Measurements from ENCODE around the gene NUP98. TPM values are rescaled to one million over a fixed set of nuclear protein-coding genes. Genes with fewer than 3 reads are reported as not detected.

The NUP98 gene
- polyA plus RNA-seq (2013, experiment 1 of 2; ENCODE audit: insufficient read length) = 49.4 TPM
- polyA plus RNA-seq (2013, experiment 2 of 2; ENCODE audit: insufficient read length) = 52.0 TPM

DNA sequence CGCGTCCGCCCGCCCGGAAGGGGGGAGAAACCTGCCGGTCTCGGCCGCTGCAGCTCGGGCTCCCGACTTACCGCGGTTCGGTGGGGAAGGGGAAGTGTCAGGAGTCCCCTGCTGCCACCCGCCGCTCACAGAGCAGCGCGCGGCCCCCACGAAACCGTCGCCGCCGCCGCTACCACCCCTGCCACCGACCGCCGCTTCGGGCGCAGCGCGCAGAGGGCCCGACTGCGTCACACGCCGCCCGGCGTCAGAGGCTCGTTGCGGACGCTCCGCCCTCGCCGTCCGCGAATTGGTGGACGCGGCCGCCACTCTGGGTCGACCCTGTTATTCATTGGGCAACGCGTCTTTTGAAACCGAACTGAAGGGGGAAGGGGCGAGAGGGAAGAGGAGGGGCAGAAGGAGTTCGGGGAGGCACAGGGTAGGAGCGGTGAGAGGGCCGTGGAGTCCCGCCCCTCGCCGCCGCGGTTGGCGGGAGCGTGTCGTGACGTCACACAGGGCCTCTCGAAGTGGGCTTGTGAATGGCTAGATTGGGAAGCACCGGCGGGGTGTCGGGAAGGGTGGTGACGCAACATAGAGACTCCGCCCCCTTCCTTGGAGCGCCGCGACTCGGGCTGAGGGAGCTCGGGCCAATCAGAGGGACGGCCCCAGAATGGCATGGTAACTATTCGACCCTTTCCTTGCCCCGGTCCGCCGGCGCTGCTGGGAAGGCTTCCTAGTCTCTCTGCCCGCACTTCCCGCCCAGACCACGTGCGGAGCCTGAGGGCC, at the start of gene NUP98:
Gene NUP98, minus strand, starts transcription at position 226 of the 762 bp plus-strand sequence. CDS start 15,437 bp downstream, outside the sequence.
- DNase-seq = peak; percentile 100

DNA sequence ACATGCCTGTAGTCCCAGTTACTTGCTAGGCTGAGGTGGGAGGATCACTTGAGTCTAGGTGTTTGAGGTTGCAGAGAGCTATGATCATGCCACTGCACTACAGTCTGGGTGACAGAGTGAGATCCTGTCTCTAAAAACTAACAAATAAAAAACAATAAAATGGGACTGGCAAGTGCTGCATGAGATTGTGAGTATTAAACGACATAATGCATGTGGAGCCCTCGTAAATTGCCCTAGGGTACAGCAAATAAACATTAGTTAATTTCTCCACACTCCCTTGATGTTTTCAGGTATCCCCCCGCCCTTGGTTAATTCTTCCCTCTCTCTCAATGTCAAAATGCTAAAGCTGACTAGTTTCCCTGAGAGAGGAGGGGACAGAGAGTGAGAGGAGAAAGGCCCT, 48.3 kb upstream of the NUP98 start:
- no peak for DNase-seq

DNA sequence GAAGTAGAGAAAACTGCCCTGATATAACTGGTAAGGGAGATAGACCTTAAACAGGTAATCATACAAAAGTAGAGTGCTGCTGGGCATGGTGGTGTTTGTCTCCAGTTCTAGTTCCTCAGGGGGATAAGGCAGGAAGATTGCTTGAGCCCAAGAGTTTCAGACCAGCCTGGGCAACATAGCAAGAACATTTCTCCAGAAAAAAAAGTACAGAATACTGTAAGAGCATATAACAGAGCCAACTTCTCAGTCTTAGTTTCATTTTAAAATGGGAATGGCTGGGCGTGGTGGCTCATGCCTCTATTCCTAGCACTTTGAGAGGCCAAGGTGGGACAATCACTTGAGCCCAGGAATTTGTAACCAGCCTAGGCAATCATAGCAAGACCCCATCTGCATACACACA, 47.9 kb upstream of the NUP98 start:
- no peak for DNase-seq

DNA sequence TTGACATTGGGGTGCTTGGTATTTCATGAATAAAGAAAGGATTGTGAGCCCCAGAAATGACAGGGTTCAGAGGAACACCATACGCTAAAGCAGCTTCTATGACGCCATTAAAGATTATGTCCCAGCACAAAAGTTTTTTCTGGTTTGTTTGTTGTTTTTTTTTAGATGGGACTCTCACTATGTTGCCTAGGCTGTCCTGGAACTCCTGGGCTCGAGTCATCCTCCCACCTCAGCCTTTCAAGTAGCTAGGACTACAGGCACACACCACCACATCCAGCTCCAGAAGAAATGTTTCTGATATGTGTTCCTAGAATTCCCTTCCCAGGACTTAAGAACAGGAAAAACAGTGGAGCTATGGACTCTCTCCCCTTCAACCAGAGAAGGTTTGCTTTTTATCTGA, 46.0 kb upstream of the NUP98 start:
- no peak for DNase-seq

DNA sequence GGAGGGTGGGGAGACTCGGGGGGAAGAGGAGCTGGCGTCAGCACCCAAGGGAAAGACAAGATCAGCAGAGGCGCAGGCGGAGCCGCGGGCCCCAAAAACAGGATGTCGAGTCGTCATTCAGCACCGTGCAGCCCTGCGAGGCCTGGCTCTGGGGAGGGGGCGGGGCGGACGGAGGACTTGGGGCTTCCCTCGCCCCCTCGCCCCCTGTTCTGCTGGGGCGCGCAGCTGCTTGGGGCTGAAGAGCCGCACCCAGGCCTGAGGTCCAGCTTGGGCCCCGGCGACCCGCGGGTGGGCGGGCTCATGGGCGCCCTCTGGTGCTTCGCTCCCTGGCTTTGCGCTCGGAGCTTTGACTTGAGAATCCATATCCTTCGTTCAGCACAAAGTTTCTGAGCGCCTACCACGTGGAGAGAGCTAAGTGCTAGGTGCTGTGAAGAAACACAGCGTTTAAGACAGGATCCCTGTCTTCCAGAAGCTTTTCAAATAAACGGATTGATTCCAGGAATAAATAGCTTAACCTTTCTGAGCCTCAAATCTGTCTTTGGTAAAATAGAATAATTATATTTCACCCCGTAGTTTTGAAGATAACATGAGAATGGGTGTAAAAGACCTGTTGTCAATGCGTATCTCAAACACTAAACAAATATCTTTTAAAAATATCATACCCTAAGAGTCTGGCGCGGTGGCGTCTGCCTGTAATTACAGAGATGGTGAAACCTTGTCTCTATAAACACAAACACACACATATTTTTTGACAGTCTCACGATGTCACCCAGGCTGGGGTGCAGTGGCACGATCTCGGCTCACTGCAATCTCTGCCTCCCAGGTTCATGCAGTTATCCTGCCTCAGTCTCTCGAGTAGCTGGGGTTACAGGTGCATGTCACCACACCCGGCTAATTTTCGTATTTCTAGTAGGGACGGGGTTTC, 44.3 kb upstream of the NUP98 start:
- DNase-seq = peak; percentile 79

DNA sequence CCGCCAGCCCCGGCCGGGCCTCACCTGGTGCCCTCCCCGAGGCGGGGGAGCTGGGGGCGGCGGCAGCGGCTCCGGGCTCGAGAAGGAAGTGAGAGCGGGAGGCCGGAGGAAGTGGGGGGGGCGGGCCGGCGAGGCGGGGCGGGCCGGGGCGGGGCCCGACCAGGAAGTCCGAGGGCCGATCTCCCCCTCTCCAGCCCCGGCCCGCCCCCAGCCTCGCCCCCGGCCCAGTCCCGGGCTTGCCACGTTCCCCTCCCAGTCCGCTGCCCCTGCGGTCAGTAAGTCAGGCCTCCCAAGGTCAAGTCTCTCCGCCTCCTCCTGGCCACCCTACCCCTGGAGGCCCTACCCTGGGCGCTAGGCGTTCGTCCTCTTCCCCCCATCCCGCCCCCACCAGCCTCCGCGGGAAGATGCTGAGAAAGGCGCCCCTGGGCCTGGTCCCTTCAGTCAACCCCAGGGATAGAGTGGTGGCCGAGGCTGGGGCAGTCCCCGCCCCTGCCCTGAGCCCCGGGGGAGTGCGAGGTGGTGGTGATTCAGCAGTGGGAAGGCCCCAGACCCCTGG, 43.6 kb upstream of the NUP98 start, which contains the start of gene RHOG:
Gene RHOG, minus strand, starts transcription at position 90 of the 556 bp plus-strand sequence. CDS start 12,821 bp downstream, outside the sequence.
- DNase-seq = peak; percentile 82

DNA sequence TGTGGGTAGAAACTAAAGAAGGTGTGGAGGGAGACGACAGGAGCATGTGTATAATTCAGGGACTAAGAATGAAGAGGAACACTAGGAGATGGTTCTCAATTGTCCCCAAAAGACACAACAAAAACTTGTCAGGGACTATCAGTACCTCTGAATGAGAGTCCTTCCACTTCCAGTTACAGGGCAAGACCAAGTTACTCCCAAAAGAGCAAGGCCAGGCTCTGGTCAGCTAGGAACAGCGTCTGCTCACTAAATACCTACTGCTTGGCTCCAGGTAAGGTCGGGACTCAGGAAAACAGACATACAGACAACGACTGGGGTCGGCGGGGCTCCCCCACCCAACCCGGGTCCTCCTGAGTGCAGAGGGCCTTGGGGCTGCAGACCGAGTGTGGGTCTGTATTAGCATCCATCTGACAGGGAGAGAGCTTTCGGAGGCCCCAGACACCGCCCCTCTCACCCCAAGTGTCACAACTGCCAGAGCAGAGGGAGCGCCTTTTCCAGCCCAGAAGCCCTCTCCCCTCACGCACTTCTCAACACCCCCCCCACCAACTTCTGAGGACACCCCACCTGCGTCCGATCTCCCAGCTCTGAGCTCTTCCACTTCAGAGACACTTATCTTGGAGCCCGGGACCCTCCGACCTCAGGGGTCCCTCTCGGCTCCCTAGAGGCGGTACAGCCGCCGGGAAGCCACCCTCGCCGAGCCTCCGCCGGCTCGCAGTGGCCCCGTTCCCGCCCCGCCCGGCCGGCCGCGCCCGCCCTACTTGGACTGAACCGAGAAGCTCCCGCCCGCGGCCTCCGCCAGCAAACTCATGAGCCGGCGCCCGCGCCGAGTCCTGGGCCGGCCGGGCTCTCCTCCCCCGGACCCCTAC, 42.9 kb upstream of the NUP98 start:
- DNase-seq = no peak

DNA sequence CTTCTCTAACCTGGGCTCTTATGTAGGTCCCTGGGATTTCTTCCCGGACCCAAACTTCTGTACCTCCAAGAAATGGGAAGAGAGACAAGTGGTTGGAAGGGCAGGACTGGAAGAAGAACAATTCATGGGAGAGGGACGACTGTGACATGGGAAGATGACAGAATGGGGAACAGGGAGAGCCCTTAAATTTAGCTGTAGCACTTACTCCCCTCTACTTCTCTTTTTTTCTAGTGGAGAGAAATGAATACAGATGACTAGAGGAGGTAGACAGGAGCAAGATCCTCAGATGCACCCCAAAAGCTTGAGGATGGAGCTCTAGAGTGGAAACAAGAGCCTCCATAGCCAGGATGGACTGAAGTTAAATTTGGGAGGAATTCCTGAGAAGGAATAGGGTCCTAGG, 41.1 kb upstream of the NUP98 start:
- no peak for DNase-seq

DNA sequence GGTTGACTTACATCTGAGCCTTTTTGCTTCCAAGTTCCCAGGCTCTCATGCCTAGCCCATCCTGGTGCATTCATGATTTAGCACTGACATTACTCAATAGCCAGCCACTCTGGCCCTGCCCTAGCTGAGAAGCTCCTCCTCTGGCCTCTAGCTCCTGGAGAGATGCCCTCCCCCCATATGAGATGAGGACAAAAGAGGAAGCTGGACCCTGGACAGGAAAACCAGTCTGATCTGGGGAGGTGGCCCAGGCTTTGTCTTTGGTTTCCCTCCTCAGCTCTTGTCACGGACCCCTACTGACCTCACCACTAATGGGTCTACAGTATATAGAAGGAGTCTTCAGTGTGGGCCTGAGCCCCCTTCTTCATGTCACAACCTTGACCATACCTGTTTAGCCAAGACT, 40.4 kb upstream of the NUP98 start:
- no peak for DNase-seq

DNA sequence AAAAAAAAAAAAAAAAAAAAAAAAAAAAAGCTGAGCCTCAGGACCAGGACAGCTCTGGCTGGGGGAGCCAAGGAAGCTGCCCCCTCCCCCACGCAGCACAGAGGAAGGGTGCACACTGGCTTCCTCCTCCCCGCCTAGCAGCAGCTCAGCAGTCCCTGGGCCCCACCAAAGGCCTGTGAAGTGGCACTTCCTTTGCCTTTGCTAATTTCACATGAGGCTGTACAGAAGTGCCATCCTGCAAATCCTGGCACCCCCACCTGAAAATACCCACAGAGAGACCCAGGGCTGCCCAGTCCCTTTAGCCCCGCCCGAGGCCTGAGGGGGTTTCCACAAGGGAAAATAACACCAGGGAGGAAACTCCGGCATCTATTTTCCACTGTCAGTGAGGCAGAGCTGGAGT, 39.5 kb upstream of the NUP98 start:
- no peak for DNase-seq

DNA sequence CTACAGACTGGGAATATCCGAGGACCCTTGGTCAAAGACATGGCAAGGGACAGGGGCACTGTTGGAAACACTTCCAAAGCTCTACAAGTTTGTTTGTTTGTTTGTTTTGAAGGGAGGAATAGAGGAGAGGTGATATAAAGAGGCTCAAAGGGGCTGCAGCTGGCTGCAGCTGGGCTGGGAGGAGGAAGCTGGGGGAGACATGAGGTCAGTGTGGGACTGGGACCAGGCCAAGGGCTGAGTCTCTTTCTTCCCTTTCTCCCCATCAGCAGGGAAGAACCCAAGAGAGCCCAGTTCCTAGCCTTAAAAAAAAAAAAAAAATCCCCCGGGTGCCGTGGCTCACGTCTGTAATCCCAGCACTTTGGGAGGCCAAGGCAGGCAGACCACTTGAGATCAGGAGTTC, 38.4 kb upstream of the NUP98 start:
- no peak for DNase-seq

DNA sequence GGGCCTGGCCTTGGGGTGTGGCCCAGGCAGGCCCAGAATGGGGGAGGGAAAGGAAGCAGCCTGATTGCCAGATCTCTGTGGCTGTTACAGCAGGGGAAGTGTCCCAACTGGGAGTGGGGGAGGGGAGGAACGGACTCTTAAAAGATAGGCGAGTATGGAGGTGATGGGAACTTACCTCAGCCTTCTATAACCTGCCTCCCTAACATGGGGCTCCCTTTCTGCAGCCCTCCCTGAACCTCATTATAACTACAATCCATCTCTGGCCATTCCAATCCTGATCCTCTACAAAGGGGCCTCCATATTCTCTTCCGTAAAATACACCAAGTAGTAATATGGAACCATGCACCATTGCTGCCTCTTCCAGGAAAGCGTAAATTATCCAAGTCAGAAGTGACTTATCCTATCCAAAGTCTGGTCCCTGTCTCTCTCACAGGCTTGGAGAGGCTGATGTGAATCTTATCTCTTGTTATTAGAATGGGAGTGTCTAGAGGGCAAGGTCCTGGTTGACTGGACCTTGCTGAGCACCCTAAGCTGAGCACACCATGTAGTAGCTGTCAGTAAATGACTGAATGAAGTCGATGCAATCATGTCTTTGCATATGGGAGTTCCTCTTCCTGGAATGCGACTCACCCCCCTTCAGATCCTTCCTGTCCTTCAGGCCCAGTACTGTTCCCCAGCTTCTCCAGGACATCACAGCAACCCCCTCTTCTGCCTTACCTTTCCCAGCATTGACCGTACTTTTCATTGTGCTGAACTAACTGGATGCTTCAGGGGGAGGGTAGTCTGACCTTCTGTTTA, 37.5 kb upstream of the NUP98 start:
- peak; percentile 18 for DNase-seq

DNA sequence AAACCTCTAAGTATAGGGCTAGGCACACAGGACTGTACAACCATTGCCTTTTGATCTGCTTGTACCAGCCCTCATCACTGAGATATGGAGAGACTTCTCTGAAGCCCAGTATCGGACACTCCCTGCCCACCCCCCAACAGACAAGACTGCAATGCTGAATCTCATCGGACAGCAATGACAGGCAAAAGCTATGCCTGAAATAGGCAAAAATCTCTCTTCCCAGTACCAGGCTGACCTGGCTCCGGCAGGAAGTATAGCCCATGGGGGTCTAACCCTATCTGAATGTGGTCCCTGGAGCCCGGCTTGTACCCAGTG, 37.0 kb upstream of the NUP98 start:
- DNase-seq = no peak

DNA sequence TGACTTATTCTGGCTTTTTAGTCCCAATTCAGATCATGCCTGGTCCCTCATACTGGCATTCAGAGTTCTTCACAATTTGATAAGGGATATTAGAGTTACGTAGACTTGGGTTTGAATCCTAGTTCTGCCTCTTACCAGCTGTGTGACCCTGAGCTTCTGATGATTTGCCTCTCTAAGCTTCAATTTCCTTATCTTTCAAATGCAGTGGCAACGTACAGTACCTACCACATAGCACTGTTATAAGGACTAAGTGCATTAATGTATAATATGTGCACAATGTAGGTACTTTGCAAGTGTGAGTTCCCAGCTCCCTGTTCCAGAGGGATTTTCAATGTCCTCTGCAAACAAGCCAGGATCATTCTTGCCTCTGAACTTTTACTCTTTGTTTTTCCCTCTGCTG, 36.1 kb upstream of the NUP98 start:
- no peak for DNase-seq

DNA sequence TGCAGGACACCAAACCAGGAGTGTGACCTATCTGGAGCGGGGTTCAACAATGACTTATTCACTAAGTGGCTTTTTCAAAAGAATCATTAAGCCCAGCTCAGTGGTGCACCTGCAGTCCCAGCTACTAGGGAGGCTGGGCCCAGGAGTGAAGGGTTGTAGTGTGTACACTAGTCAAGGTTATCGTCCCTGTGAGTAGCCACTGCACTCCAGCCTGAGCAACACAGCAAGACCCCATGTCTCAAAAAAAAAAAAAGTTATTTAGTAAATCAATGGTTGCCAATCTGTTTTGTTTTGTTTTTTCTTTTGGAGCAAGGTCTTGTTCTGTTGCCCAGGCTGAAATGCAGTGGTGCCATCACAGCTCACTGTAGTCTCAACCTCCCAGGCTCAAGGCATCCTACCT, 35.5 kb upstream of the NUP98 start:
- no peak for DNase-seq

DNA sequence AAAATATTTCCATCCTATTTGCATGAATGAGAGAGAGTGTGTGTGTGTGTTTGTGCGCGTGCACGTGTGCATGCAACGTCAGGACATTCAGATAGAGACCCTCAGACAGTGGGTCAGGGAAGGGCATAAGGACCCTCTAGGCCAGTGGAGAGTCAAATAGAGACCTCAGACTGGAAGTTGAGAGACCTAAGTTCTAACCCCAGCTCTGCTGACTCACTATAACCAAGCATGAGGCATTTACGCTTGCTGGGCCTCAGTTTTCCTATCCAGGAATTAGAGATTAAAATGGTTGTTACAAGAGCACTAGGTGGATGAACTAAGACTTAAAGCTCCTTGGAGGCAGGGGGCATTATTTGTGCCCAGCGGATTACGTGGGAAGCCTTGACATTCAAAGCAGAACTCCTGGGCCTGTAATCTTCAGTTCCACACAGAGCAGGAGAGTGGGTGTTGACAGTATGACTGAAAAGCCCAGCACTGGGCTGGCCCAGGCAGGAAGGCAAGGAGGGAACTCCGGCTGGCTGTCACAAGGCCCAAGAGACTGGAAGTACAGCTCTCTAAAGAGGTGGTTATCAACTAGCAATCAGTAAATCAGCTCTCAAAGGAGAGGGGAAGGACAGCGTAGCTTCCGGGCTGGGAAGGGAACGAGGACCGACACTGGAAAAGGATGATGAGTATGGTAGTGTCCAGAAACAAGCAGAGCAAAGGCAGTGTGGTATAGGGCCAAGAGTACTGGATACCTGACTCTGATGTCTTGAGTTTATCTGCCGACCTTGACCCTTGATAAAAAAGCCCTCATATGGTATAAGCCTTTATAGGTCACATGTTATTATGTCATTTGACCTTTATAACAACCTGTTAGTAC, 34.3 kb upstream of the NUP98 start:
- DNase-seq = no peak

DNA sequence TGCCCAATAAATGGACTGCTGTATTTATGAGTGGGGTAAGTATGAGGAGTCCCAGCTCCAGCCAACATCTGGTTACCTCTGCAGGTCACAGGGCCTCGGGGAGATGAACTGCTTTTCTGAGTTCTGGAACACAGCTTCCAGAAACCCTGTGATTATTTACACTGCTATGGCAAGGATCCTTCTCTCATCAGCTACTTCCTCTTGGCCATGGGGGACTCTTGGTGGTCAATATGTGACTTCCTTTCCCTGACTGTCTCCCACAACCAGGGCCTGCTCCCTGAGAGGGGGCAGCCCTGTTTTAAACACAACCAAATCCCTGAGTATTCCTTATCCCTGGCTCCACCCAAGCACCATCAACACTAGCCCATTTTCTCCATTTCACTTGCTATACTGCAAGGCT, 33.4 kb upstream of the NUP98 start:
- no peak for DNase-seq

DNA sequence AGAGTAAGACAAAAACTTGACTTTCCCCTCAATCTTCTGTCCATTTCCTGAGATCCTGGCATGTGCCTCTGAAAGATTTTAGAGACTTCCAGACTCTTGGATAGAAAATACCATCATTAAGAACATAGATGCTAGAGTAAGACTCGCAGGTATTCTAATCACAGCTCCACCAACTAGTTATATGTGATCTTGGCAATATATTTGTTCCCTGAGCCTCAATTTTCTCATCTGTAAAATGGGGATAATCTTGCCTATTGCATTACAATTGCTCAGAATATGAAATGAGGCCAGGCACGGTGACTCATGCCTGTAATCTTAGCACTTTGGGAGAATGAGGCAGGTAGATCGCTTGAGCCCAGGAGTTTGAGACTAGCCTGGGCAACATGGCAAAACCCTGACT, 32.7 kb upstream of the NUP98 start:
- no peak for DNase-seq

DNA sequence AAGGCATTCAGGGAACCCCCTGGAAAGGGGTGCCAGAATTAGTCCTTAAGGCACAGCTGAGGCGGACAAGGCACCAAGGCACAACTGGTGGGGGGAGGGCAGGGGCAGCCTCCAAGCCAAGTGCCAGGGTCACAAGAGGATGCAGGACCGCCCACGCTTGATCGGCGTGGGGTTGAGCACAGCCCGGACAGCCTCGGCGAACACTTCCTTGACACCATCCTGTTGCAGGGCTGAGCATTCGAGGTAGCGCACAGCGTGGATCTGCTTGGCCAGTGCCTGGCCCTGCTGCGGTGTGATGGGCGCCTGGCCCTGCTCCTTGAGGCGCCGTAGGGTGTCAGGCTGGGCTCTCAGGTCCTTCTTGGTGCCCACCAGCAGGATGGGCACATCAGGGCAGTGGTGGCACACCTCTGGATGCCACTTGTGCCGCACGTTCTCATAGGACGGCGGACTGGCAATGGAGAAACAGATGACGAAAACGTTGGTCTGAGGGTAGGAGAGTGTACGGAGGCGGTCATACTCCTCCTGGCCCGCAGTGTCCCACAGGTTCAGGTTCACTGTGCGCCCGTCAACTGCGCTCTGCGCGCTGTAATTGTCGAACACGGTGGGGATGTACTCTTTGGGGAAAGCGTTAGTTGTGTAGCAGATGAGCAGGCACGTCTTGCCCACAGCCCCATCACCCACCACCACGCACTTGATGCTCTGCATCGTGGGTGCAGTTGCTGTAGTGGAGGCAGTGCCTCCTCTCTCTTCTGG, 30.3 kb upstream of the NUP98 start:
- no peak for DNase-seq

DNA sequence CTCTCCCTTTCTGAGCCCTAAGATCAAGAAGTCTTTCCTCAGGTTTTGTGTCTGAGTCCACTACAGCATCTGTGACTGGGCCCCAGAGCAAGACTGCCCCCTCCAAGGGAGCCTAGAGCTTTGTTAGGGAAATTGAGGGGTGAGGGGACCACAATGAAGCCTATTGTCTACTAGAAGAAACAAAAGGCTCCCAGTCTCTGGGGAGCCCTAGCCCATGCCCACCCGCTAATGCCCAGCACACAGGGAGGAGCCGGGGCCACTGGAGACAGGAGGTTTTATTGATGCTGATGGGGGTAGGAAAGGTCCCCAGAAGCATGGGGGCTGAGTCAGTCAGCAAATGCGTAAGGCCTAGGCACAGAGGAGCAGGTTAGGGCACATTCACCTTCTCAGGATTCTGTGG, 29.4 kb upstream of the NUP98 start:
- DNase-seq = no peak
